GM21447 (cell line): ENCODE data around the gene LRRC32.

Experiments used
- ATAC-seq: cut with Tn5 transposase; IDR thresholded peaks from one replicate; pipeline ENCODE4 v1.9.1; 2021; ENCODE audit not compliant: unreplicated experiment

Gene LRRC32

GRCh38 chr11:76670485-76671236 is at the start of gene LRRC32:
Gene LRRC32 (minus strand): TSS chr11:76670747. CDS start chr11:76665954, 4,793 bp downstream.
- ATAC-seq: no peak

GRCh38 chr11:76719686-76720085 is 49.1 kb upstream of the LRRC32 start:
- ATAC-seq: no peak

GRCh38 chr11:76719281-76719680 is 48.7 kb upstream of the LRRC32 start:
- no peak for ATAC-seq

- no peak for ATAC-seq
Observed at GRCh38 chr11:76717816-76718215, 47.3 kb upstream of the LRRC32 start.

- ATAC-seq: no peak
Observed at GRCh38 chr11:76717369-76717768, 46.8 kb upstream of the LRRC32 start.

GRCh38 chr11:76716268-76716667 is 45.7 kb upstream of the LRRC32 start:
- no peak for ATAC-seq

GRCh38 chr11:76714493-76714892 is 43.9 kb upstream of the LRRC32 start:
- ATAC-seq: no peak

GRCh38 chr11:76713499-76713898 is 43.0 kb upstream of the LRRC32 start:
- ATAC-seq: no peak

- no peak for ATAC-seq
Observed at GRCh38 chr11:76712125-76712524, 41.6 kb upstream of the LRRC32 start.

- no peak for ATAC-seq
Observed at GRCh38 chr11:76709756-76710155, 39.2 kb upstream of the LRRC32 start.

- ATAC-seq: no peak
Observed at GRCh38 chr11:76708972-76709660, 38.6 kb upstream of the LRRC32 start.

- ATAC-seq: no peak
Observed at GRCh38 chr11:76707293-76707825, 36.8 kb upstream of the LRRC32 start.

- no peak for ATAC-seq
Observed at GRCh38 chr11:76706667-76707066, 36.1 kb upstream of the LRRC32 start.

GRCh38 chr11:76705826-76706225 is 35.3 kb upstream of the LRRC32 start:
- no peak for ATAC-seq

GRCh38 chr11:76704171-76704948 is 33.8 kb upstream of the LRRC32 start:
- no peak for ATAC-seq

- ATAC-seq: no peak
Observed at GRCh38 chr11:76703707-76704106, 33.2 kb upstream of the LRRC32 start.

- no peak for ATAC-seq
Observed at GRCh38 chr11:76702336-76703128, 32.0 kb upstream of the LRRC32 start.

GRCh38 chr11:76701294-76702040 is 30.9 kb upstream of the LRRC32 start:
- no peak for ATAC-seq

GRCh38 chr11:76700177-76701100 is 29.9 kb upstream of the LRRC32 start:
- no peak for ATAC-seq
